Neuron (in vitro differentiated cells): ENCODE data around the gene LIPG.

ENCODE experiments used
- H2AFZ ChIP-seq: one replicate; pipeline ENCODE4 v1.6.1; 2013; ENCODE audit warnings: low read depth, mild to moderate bottlenecking, inconsistent platforms, low read length, moderate library complexity
- H3K27me3 ChIP-seq: one replicate; pipeline ENCODE4 v1.6.1; 2013; ENCODE audit warnings: low read length; ENCODE audit not compliant: insufficient read depth
- H3K36me3 ChIP-seq: one replicate; pipeline ENCODE4 v1.6.1; 2013; ENCODE audit warnings: low read length; ENCODE audit not compliant: insufficient read depth
- H3K4me1 ChIP-seq: one replicate; pipeline ENCODE4 v1.6.1; 2013; ENCODE audit warnings: low read length; ENCODE audit not compliant: insufficient read depth
- H3K4me3 ChIP-seq: 2 replicates; pipeline ENCODE4 v1.5.1; 2013; ENCODE audit warnings: mild to moderate bottlenecking, low read length, moderate library complexity
- H3K9me3 ChIP-seq: one replicate; pipeline ENCODE4 v1.6.1; 2013; ENCODE audit warnings: low read length

LIPG gene

DNA sequence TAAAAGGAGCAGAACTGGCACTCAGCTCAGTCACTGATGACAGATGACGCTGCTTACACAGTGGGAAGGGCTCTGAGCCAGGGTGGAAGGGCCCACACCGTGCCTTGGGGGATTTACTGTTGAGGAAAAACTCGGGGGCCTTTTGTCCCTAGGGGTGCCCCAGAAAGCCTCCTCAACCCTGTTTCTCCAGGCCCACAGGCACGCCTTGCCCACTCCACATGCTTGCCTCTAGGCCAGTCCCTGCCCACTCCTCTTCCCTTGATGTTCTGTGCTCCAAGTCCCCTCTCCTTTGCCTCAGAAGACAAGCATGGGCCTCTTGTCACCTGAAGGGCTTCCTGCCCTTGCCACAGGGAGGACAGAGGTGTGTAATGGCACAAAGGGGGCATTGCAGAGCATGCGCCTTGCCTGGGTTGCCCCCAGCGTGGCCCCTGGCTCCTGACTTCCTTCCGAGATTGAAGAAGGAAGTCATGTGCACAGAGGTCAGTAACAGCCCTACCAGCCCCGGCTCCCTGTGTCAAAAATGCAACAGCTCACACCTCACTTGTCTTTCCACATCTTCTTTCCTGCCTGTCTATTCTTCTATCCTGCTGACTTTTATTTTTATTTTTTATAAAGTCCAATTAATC is 65.1 kb downstream of the LIPG start:
- H3K9me3 ChIP-seq, result no peaks in the 10 kb centered on the region
- peaks cover 39% of the 10 kb centered on the region for H3K4me1 ChIP-seq
- H3K36me3 ChIP-seq, result no peaks in the 10 kb centered on the region
- no peak overlapping the region for H2AFZ ChIP-seq
- H3K4me3 ChIP-seq, result no peak overlapping the region
- no peaks in the 10 kb centered on the region for H3K27me3 ChIP-seq

DNA sequence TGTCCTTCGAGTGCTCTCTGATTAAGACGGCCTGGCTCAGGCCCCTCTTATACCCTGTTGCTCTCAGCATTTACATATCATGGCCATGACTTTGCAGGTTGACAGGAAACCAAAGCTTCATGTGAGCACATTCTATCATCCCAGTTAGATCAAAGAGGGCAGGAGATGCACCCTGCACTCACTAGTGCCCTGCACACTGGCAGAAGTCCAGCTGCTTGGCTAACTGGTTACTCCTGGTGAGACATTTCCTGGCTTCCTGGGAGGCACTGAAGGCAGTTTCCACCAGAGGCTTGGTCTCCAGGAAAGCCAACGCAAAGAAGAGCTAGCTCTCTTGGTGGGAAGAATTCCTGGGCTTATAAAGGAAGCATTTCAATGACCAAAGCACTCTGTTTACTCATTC is 66.3 kb downstream of the LIPG start:
- Histone ChIP-seq H3K27me3 (no peaks in the 10 kb centered on the region), H2AFZ (no peak overlapping the region), H3K9me3 (no peaks in the 10 kb centered on the region), H3K36me3 (no peaks in the 10 kb centered on the region), H3K4me1 (peaks cover 29% of the 10 kb centered on the region), H3K4me3 (no peak overlapping the region)

DNA sequence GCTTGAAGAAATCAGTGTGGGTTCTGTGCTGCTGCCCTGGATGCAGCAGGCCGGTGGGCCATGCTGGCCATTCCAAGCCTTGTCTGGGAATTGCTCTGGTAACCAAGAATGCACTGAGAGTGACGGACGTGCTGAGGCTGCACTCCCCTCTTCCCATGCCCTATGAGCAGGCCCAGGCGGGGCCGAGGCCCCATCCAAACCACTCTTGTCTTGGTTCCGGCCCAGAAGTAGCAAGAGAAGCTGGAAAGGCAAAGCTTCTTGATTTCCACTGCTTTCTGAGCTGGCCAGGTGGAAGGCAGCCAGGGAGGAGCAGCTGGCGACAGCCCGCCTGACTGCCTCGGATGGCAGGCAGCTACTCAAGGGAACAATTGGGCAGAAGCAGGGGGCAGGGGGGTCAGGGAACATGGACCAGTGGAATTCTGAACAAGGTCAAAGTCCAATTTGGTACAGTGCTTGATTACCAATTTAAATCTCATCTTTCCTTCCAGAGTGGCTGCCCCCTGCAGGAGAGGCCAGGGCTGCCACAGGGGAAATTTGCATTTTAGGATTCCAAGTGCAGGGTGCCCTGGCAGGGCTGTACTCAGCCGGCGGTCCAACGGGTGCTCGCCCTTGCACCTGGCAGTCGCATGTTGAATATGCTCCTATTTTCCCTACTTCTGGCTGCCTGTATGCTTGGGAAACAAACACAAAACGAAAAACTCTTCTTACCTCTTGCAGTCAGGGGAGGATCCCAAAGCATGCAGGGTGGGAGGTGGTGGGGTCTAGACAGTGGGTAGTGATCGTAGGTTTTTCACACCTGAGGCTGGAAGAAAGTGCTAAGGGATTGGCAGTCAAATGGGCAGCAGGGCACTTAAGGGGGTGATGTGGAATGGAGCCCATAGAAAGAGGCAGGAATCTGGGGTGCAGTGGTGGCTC is 67.3 kb downstream of the LIPG start:
- Histone ChIP-seq H3K4me3 (no peak overlapping the region), H3K27me3 (no peaks in the 10 kb centered on the region), H3K9me3 (no peaks in the 10 kb centered on the region), H3K36me3 (no peaks in the 10 kb centered on the region), H3K4me1 (peaks cover 29% of the 10 kb centered on the region), H2AFZ (no peak overlapping the region)

DNA sequence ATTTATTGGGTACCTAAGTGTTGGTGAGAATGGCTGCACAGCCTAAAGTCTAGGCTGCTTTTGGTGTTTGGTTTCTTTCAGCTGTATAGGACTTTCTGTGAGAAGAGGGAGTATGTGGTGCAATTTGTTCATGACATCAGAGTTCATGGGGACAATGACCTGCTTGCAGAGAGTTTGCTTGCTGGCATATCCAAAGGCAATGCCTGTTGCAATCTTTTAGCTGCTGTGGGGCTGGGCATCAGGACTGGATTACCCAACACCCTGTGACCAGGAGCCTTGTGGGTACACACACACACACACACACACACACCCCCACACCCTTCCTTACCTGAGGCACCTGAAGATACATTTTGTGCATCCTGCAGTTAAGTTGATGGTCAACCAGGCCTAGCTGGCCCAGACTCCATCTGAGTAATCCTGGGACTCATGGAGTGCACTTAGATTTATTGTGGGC is 68.4 kb downstream of the LIPG start:
- no peak overlapping the region for H2AFZ ChIP-seq
- H3K4me3 ChIP-seq, result no peak overlapping the region
- H3K27me3 ChIP-seq, result no peaks in the 10 kb centered on the region
- peaks cover 29% of the 10 kb centered on the region for H3K4me1 ChIP-seq
- no peaks in the 10 kb centered on the region for H3K9me3 ChIP-seq
- H3K36me3 ChIP-seq, result no peaks in the 10 kb centered on the region

DNA sequence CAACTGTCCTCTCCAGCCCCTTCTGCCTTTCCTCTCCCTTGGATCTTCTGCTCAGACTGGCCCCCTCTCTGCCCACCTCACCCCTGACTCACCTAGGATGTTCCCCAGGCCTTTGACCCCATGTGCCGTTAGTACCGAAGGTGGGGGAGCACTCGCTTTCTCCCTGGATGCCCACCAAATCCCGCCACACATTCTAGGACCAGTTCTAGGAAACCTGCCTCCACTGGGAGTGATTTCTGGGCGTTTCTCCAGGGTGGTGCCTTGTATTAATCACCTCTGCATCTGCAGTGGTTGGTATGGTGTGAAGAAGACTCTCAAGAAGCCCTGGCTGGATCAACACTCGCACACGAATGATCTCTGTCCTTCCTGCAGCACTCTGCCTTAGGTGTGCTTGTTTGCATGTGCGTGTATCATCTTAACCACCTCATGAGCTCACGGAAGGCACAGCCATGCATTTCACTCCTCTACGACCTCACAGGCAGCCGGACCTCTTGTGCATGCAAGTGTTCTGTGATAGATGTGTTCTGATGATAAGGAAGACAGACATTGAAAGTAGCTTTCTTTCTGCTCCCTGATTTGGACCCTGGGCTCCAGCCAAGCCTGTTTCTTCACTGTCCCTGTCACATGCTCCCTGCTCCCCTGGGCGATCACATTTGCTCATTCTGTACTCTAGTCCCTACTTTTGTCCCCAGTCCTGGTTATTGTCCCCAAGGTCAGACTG is 69.4 kb downstream of the LIPG start:
- Histone ChIP-seq H3K9me3 (no peaks in the 10 kb centered on the region), H3K4me1 (peaks cover 29% of the 10 kb centered on the region), H3K27me3 (no peaks in the 10 kb centered on the region), H3K36me3 (no peaks in the 10 kb centered on the region), H3K4me3 (no peak overlapping the region), H2AFZ (no peak overlapping the region)

DNA sequence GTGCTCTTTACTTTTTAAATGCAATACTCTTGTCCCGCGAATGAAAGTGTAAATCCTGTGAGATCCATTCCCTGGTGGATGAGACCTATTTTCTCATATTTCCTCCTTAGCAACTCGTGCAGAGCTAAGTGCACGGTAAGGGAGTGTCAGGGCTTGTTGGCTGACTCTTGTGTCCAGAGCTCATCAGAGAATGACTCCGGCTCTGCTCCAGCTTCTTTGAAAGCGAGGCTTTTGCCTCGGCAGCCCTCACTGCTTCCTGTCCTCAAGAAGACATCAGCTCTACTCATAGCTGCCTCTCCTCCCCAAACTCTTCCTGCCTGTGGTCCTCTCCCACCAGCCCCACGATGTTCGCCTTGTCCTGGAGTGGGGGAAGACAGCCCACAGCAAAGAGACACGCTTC is 70.7 kb downstream of the LIPG start:
- Histone ChIP-seq H3K36me3 (no peaks in the 10 kb centered on the region), H3K4me3 (no peak overlapping the region), H3K27me3 (no peaks in the 10 kb centered on the region), H3K9me3 (no peaks in the 10 kb centered on the region), H2AFZ (no peak overlapping the region), H3K4me1 (peaks cover 29% of the 10 kb centered on the region)

DNA sequence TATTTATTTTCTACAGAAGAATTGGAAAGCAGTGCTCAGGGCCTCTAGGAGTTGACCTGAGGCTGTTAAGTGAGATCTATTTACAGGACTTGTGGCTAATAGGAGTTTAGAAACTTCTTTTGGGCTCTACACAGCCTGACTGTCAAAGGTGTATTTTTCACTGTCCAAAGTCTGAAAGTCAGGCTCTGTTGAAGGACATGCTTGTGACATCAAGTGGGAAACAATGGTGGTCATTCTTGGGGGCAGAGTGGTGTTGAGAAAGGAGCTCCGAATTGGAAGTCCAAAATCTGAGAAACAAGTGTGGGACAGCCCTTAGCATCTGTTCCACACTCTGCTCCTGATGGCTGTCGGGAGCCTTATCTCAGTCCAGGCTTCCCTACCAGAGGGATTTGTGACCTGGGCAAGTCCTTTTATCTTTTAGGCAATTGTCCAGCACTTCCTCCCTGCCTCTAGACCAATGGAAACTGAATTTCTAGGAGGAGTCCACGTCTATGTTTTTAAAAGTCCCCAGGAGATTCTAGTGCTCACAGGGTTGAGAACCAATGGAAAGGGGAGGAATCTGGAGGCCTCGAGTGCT is 76.4 kb downstream of the LIPG start:
- H3K4me3 ChIP-seq, result no peak overlapping the region
- no peaks in the 10 kb centered on the region for H3K27me3 ChIP-seq
- H3K4me1 ChIP-seq, result no peaks in the 10 kb centered on the region
- no peaks in the 10 kb centered on the region for H3K36me3 ChIP-seq
- H3K9me3 ChIP-seq, result no peaks in the 10 kb centered on the region
- H2AFZ ChIP-seq, result no peak overlapping the region

DNA sequence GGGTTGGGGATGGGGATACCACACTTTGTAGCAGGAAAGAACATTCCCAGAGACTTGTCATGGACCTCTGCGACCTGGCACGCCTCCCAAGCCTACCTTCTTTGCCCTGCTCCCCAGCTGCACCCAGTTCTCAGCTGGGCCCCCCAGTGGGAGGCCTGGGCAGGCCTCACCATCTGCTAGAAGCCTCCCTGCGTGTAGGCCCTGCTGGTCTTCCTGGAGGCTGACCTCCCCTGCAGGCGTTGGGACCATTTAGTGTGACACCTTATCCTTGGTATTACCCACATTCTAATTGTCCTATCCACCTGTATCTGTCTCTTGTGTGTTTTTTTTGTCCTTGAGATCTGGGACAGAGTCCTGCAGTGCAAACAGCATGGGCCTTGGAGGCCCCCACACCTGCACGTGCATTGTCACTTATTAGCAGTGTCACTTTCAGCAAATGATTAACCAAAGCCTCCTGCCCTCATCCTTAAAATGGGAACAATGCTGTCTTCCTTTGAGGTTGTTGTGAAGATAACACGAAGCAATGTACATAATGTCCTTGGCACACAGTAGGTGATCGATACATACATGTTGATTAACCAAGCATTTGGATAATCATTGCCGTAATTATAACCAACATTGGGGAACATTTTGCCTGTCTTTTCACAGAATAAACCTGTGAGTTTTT is 77.2 kb downstream of the LIPG start:
- Histone ChIP-seq H3K4me3 (no peak overlapping the region), H3K9me3 (no peaks in the 10 kb centered on the region), H2AFZ (no peak overlapping the region), H3K36me3 (no peaks in the 10 kb centered on the region), H3K27me3 (no peaks in the 10 kb centered on the region), H3K4me1 (no peaks in the 10 kb centered on the region)

DNA sequence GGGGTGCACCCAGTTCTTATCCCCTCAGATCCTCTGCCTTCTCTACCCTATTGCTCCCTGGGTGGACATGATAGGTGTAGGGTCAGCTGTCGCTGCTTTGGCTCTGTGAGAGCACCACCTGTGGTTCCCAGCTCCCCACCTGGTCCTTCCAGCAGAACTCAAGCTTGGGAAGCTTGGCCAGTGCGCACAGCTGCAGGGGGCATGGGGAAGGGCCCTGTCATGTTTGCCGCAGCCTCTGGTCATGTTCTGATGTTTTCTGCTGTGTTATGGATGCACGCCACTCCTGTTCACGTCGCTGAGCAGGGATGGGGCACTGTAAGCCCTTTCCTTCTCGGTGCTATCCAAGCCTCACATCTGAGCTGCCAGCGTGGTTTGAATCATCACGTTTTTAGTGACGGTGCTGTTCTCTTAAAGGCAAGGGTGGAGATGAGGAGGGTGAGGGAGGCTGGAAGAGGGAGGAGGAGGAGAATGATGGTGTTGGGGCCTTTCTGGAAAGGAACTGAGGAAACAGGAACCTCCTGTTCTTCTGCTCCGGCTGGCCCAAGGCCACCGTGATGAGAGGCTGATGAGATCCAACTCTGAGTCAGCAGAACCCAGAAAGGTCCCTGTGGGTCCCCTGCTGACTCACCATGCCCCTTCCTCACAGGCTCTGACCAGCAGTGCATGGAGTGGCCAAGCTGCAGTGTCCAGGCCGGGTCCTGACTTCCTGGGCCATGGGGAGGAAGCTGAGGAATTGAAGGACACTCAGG is 78.0 kb downstream of the LIPG start:
- Histone ChIP-seq H3K27me3 (no peaks in the 10 kb centered on the region), H3K4me3 (no peak overlapping the region), H3K4me1 (no peaks in the 10 kb centered on the region), H3K36me3 (no peaks in the 10 kb centered on the region), H2AFZ (no peak overlapping the region), H3K9me3 (no peaks in the 10 kb centered on the region)

DNA sequence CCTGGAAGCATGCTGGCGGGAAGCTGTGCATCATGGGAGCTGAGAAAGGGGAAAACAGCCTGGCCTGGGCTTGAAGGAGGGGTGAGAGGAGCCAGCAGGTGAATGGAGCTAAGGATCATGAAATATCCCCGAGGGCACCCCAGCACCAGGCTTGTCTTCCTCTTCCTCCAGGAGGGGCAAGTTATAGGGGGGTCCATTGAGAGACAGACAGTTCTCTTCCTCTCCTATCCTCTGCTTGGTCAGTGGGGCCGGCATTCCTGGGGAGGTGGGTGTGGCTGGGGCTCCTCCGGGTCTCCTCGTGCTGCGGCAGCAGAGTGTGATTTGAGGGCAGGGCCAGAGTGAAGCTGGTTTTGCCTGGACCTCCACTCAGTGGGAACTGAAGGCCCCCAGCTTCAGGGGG is 78.9 kb downstream of the LIPG start:
- Histone ChIP-seq H3K27me3 (no peaks in the 10 kb centered on the region), H3K9me3 (no peaks in the 10 kb centered on the region), H2AFZ (no peak overlapping the region), H3K4me3 (no peak overlapping the region), H3K4me1 (no peaks in the 10 kb centered on the region), H3K36me3 (no peaks in the 10 kb centered on the region)

DNA sequence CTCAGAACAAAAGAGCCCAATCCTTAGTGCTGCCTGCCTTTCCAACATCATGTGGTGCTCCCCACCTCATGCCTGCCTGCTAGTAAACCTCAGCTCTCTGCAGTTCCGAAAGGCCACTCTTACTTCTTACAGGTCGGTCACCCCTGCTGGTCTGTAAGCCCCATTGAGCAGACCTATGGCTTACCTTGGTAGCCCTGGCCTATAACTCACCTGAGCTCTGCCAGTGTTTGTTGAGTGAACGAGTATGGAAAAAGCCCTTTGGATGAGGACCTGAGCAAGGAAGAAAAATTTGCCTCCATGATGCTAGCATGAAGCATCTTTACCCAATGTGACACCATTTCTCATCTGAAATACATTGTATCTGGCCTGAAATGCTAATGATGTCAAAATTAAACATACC is 83.3 kb downstream of the LIPG start:
- Histone ChIP-seq H3K9me3 (no peaks in the 10 kb centered on the region), H3K4me3 (no peak overlapping the region), H3K36me3 (no peaks in the 10 kb centered on the region), H3K4me1 (peaks cover 15% of the 10 kb centered on the region), H3K27me3 (no peaks in the 10 kb centered on the region), H2AFZ (no peak overlapping the region)

DNA sequence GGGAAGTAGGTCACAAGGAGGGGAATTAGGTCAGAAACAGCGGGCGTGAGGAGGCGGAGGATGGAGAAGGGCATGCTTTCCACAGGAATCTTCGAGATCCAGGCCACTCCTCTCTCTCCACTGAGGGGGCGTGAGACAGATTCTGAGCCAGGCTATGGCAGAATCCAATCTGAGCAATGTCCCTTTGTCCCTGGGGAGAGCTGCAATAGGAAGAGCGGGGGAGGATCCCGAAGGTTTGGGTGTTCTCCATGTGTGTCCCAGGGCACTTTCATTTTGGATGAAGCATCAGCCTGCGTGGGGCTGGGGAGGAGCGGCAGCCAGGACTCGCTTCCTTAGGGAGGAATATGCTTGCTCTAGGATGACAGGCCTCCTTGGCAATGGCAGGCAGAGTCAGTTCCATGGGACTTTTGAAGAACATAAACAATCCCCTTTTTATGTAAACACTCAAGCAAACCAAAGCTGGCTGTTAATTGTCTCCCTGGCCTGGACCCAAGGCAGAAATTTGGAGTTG is 84.0 kb downstream of the LIPG start:
- Histone ChIP-seq H3K4me3 (no peak overlapping the region), H3K9me3 (no peaks in the 10 kb centered on the region), H2AFZ (no peak overlapping the region), H3K27me3 (no peaks in the 10 kb centered on the region), H3K4me1 (peaks cover 15% of the 10 kb centered on the region), H3K36me3 (no peaks in the 10 kb centered on the region)
